Activated naive CD8-positive, alpha-beta T cell treated with anti-CD3 and anti-CD28 coated beads, Interleukin-2, amount 50 U/mL, for 16 hours (primary cell): ENCODE measurements around the gene DPYSL3.
"Not testable (repeated sequence)": the region's sequence is repeated elsewhere in the genome, so short reads cannot be mapped to it uniquely, and the experiment has no call there.

ENCODE experiments used
- DNase-seq: peaks from one replicate; pipeline ENCODE4 v3.0.0-alpha.2; 2020; ENCODE audit warnings: low read depth, low spot score

DPYSL3 gene

DNA sequence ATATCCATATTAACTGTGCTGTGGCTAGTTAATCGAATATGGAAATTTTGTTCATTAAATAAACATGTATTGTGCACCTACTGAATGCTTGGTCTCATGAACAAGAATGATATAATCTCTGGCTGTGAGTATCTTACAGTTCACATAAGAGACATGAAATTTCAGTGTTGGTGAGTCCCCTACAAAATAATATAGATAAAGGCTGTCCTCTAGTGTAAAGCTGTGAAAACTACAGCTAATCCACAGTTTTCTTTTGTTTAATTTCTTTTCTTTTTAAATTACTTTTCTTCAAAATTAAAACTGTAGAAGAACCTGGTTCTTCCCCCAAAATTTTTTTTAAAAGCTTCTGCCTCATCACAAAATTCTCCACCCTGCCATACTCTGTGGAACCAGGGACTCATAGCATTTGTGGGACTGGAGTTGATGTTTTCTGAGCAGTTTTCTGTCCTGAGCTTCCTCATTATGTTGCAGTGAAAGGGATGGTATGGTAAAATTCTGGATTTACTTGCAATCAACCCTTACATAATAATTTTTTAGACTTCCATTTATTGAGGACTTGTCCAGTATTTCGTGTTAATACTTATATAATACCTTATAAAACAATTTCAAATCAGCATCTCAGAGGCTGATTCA, 140.0 kb downstream of the DPYSL3 start:
- DNase-seq, result no peak

DNA sequence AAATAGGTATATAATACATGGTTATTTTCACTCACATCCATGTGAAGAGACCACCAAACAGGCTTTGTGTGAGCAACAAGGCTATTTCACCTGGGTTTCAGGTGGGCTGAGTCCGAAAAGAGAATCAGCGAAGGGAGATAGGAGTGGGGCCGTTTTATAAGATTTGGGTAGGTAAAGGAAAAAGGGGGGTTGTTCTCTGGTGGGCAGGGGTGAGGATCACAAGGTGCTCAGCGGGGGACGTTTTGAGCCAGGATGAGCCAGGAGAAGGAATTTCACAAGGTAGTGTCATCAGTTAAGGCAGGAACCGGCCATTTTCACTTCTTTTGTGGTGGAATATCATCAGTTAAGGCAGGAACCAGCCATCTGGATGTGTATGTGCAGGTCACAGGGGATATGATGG, 142.5 kb downstream of the DPYSL3 start:
- not testable (repeated sequence) for DNase-seq

DNA sequence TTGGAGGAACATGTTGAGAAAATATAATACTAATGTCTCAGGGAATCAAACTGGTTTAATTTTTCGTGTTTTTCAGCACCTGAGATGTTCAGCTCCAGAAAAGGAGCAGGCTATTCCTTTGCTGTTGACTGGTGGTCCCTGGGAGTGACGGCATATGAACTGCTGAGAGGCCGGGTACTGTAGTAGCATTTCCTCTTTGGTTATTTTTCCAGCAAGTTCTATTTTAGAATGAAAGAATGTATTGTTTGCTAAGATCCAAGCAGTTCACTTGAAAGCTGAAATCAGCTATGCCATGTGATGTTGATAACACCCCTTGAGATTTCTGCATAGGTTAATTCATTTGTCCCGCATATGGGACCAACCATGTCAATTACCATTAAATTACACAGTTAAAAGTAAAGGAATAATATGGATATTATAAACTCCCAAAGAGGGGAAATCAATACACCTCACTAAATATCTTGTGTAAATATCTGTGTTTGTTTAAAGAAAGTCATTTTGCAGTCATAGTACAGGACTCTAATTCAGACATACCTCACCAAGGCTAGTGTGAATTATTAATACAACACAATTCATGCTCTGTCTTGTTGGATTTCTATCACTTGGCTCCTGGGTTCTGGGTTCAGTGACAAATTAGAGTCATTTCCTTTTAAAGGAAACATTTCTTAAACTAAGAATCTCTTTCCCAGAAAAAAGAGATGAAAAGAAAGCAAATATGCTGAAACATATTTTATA, 148.3 kb downstream of the DPYSL3 start:
- DNase-seq, result no peak

DNA sequence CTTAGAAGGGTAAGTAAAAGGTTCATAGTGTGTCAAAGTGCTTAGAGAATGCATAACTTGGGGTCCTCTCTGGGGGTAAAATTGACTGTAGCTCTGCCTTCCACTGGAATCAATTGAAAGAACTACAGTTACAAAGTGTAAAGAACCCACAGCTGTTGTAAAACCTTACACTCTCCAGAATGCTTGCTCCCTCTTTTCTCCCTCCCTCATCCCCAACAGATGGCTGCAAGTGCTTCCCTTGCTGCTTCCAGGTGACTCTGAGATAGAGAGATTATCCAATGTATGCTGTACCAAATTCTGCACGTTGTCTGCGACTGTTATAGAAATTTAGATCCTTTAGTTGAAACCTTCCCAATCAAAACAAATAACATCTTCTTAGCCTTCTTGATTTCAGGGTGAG, 149.1 kb downstream of the DPYSL3 start:
- no peak for DNase-seq

DNA sequence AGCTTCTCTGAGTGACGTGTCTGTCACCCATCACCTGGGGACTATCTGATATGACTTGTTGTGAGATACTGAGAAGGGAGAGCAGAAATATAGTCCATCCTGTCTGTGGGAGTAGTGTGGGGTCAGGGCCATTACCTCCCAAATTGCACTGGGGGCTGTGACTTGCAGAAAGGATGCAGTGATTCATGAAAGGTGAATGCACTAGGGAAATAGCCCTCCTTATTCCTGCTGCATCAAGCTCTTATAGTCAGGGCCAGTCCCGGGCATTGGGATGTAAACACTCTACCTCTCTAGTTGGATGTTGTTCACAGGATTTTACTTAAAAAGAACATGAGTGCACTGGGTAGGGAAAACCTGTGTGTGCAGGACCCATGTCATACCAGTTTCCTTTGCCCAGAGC, 150.3 kb downstream of the DPYSL3 start:
- no peak for DNase-seq

DNA sequence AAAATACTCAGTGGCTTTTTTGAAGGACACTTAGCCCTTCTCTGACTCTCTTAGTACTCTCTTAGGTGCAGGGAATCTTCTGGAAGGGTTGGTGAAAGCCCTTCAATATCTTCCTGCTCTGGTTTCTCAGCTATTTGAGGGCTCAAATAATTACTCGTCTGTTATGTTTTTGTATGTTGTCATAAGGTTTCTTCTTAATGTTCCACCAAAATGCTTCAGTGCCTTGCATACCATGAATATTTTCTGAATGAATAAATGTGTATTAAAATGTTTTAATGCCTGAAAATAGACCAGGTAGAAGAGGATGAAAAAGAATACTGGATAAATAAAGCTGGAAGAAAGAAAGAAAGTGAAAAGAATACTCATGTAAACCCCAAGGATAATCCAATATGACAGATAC, 150.8 kb downstream of the DPYSL3 start:
- DNase-seq, result no peak

DNA sequence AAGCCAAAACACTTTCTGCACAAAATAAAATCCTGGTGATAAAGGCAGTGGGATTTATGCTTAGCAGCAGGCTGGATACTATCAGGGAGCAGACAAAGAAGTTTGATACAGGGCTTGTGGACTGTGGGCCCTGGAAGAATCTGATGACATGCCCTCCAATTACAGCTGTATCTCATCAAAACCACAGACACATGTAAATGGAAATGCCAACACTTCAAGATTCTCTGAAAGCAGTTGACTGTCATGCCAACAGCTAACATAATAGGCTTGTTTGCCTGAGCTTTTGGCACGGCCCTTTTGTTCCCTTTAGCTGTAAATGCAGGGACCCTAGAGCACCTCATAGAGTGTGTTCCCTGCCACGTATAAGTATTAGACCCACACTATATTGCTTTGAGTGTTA, 160.6 kb downstream of the DPYSL3 start:
- DNase-seq, result no peak

DNA sequence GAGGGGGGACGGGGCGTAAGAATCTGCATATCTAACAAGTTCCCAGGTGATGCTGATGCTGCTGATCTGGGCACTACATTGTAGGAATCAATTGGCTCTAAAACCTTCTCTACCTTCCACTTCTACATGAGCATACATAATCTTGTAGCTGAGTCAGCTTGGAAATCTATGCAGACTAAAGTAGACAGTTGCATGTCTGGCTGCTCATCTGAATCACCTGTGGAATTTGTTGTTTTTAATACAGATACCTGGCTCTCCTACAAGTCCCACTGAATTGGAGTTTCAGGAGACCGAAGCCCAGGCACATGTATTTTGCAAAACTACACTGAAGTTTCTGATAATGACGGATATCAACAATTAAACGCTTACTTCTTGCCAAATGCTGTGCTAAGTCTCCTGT, 161.4 kb downstream of the DPYSL3 start:
- DNase-seq, result no peak

DNA sequence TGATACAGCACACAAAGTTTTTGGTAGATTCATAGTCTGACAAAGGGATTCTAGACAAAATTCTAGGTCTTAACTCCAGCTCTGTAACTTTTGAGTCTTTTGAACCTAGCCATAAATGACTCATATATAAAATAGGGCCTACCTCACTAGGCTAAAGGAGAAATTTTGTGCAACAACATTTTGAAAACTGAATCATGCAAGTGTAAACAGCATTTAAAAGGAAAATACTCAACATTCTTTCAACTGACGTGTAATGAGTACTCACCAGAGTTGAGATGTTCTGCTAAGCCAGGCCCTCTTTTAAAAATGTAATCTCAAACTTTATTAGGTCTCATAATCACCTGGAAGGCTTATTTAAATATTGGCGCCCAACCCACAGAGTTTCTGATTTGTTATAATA, 161.8 kb downstream of the DPYSL3 start:
- no peak for DNase-seq

DNA sequence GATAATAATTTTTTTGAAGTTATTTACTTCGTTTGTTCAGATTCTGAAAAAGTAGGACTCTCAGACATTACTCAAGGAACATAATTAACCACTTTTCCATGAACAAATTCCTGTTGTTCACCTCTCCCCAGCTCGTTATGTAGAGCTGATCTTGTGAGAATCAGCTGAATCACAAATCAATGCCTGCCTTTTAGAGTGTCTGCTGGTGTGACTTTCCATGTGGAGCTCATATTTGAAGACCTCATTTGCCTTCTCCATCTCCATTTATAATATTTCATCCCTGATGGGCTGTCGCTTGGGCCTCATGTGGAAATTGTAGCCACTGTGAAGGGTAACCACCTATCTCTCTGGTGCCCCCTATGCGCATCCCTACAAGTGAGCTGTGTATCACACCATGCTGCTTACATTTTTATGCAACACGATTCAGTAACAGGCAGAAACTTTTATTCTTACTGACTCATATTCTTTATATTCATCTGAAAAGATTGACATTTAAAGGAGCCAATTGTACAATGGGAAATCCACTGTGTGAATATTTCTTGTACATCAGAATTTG, 163.8 kb downstream of the DPYSL3 start:
- DNase-seq, result no peak

DNA sequence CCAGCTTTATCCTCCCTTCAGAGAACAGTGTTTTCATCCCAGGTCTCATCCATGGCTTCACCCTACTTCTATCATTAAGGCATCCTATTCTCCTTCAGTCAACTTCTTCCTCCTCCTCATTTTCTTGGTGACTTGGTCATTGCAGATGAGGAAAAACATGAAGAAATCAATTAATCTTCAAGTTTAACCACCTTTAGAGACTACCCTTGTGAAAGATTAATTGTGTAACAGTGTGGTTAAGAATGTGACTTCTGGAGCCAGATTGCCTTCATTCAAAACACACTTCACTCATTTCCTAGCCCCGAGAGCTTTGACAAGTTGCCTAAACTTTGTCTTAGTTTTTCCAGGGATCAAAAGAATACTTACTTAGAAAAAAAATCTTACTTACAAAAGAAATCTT, 165.0 kb downstream of the DPYSL3 start:
- DNase-seq, result no peak

DNA sequence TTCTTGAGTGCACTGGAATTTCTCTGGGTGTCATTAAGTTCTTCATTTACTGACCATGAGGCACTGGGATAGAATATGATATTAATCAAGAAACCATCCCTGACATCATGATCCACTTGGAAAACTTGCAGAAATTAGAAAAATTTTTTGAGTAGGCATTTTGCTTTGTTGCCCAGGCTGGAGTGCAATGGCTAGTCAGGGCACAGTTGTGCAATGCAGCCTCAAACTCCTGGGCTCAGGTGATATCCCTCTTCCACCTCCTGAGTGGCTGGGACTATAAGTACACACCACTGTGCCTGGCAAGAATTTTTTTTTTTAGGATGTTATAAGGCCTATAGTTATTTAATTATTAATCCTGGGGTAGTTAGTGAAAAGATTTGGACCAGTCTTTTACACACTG, 168.5 kb downstream of the DPYSL3 start:
- no peak for DNase-seq

DNA sequence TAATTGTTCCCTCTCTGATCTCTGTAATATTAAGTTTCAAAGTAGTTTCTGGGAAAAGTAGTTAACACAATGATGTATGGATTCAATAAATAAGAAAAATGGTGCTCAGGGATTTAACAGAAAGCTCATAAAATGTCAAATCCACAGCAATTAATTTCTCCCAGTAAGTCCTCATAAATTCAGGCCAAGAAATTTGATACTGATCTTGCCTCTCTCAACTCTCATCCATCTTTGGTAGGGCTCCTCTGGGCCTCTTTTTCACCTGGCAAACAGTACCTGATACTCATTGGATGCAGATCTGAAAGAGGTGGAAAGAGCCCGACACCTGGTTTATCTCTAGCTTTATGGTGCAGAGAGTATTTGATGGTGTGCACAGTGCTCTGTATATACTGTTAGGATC, 168.9 kb downstream of the DPYSL3 start:
- no peak for DNase-seq
